Measurements from ENCODE around the gene ZMYM2.

ZMYM2 gene

DNA sequence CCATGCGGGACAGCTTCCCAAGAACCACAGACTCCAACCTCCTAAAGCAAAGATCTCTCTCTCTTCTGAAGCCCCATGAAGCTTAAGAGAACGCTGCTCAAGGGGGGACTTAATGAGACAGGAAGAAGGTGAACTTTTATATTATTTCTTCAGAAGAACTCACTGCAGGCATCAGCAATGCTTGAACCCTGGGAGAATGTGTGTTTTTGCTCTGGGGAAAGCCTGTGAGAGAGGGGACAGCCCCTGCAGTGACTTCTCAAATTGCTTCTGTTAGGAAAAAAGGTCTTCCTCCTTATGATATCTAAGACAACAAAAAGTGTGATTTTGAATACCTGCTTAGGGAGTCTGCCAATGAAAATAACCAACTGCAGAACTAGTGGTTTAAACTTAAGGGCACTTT lies 179.3 kb downstream of the ZMYM2 start:
- DNase-seq = no peak

DNA sequence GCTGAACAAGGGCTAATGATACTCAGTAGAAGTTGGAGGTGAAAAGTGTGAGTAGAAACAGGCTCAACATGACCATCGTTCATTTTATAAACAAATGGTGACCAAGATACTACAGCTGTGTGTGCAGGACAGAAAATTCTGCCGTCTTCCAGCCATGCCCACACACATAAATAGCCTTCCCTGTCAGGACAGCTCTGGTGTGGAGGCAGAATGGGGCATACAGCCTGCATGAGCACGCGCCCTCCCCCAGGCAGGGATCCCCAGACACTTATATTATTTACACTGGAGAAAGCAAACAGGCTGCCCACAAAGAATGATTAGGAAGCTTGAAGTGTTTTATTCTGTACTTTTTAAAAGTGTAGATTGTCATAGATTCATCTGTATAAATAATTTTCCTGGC lies 182.0 kb downstream of the ZMYM2 start:
- no peak for DNase-seq
